Memory B cell (primary cell): ENCODE results near the gene ACAP2.
A peak's percentile ranks its signal among the peaks of the same experiment; 100 is the strongest.
"Not testable (repeated sequence)": the region's sequence is repeated elsewhere in the genome, so short reads cannot be mapped to it uniquely, and the experiment has no call there.

Experiments
- ATAC-seq: fragments of 150-1000 bp; cut with Tn5 transposase; 2 replicates; pipeline ENCODE4 v1.10.0; 2021; ENCODE audit warnings: low read depth, mild to moderate bottlenecking, moderate library complexity
- DNase-seq, 2 donors: peaks; one replicate each; pipeline ENCODE4 v3.0.0; 2022; ENCODE audit warnings: low spot score in 2 of 2
- H3K27ac Mint-ChIP-seq: one replicate; pipeline ENCODE4 v1.8.0; 2022; ENCODE audit warnings: mild to moderate bottlenecking, moderate library complexity, mixed read lengths
- H3K27me3 Mint-ChIP-seq: one replicate; pipeline ENCODE4 v1.8.0; 2022; ENCODE audit warnings: mixed read lengths
- H3K36me3 Mint-ChIP-seq: one replicate; pipeline ENCODE4 v1.8.0; 2022; ENCODE audit warnings: mild to moderate bottlenecking, mixed read lengths
- H3K4me1 Mint-ChIP-seq: one replicate; pipeline ENCODE4 v1.8.0; 2022; ENCODE audit warnings: mixed read lengths
- H3K4me3 Mint-ChIP-seq: one replicate; pipeline ENCODE4 v1.8.0; 2022; ENCODE audit warnings: mild to moderate bottlenecking, moderate library complexity, mixed read lengths
- H3K9me3 Mint-ChIP-seq: one replicate; pipeline ENCODE4 v1.8.0; 2022; ENCODE audit warnings: mixed read lengths

The ACAP2 gene

DNA sequence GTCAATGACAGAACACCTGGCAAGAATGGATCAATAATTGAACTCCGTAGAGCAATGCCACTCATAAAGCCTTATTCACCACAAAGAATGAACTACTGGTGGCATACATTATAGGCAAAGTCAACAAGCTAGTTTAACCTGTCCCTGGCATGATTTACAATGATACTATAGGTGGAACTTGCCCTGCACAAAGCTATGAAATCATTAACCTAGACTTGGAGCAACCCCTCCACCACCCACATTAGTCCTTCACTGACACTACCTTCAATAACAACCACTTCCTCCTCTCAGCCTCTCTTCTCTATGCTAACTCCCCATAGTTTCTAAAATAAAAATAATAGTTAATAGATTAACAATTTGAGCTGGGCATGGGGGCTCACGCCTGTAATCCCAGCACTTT, 54.4 kb downstream of the ACAP2 start:
- no peak overlapping the region for H3K4me3 Mint-ChIP-seq
- DNase-seq = no peak
- no peak overlapping the region for H3K27ac Mint-ChIP-seq
- ATAC-seq = no peak
- H3K4me1 Mint-ChIP-seq = peaks cover 13% of the 10 kb centered on the region
- no peaks in the 10 kb centered on the region for H3K9me3 Mint-ChIP-seq
- peaks cover 7% of the 10 kb centered on the region for H3K36me3 Mint-ChIP-seq
- H3K27me3 Mint-ChIP-seq = no peaks in the 10 kb centered on the region

- Mint-ChIP-seq H3K27me3 (no peaks in the 10 kb centered on the region), H3K36me3 (peaks cover 9% of the 10 kb centered on the region), H3K27ac (no peak overlapping the region), H3K4me1 (peaks cover 15% of the 10 kb centered on the region), H3K9me3 (no peaks in the 10 kb centered on the region), H3K4me3 (no peak overlapping the region)
- ATAC-seq = no peak
- no peak for DNase-seq
Measured at GRCh38 chr3:195386739-195387138, 56.1 kb downstream of the ACAP2 start.

GRCh38 chr3:195385526-195385925, 57.3 kb downstream of the ACAP2 start:
- H3K27me3 Mint-ChIP-seq = no peaks in the 10 kb centered on the region
- H3K27ac Mint-ChIP-seq = peak overlapping the region; percentile 51
- ATAC-seq (no peak), DNase-seq (no peak)
- no peaks in the 10 kb centered on the region for H3K9me3 Mint-ChIP-seq
- H3K4me1 Mint-ChIP-seq = peaks cover 19% of the 10 kb centered on the region
- peaks cover 18% of the 10 kb centered on the region for H3K36me3 Mint-ChIP-seq
- no peak overlapping the region for H3K4me3 Mint-ChIP-seq

DNA sequence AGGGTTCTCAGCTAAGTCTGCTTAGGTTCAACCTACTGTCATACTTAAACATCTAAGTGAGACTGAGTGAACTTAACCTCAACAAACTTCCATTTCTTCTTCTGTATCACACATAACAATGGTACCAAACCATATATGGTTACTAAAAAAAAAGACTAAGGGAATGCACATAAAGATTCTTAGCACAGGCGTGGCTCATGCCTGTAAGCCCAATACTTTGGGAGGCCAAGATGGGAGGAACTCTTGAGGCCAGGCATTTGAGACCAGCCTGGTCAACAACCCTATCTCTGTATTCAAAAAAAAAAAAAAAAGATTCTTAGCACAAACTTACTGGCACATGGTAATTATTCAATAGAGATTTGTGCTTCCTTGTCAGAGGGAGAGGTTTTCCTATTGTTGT, 57.9 kb downstream of the ACAP2 start:
- H3K9me3 Mint-ChIP-seq = no peaks in the 10 kb centered on the region
- H3K4me1 Mint-ChIP-seq = peaks cover 19% of the 10 kb centered on the region
- H3K36me3 Mint-ChIP-seq = peaks cover 18% of the 10 kb centered on the region
- H3K27ac Mint-ChIP-seq = no peak overlapping the region
- H3K4me3 Mint-ChIP-seq = no peak overlapping the region
- ATAC-seq = no peak
- no peak for DNase-seq
- no peaks in the 10 kb centered on the region for H3K27me3 Mint-ChIP-seq

GRCh38 chr3:195372220-195372619, 70.6 kb downstream of the ACAP2 start:
- peaks cover 14% of the 10 kb centered on the region for H3K4me1 Mint-ChIP-seq
- ATAC-seq (no peak), DNase-seq (no peak)
- H3K36me3 Mint-ChIP-seq = peaks cover 23% of the 10 kb centered on the region
- no peaks in the 10 kb centered on the region for H3K9me3 Mint-ChIP-seq
- no peaks in the 10 kb centered on the region for H3K27me3 Mint-ChIP-seq
- H3K27ac Mint-ChIP-seq = no peak overlapping the region
- no peak overlapping the region for H3K4me3 Mint-ChIP-seq

- peaks cover 28% of the 10 kb centered on the region for H3K4me1 Mint-ChIP-seq
- H3K27me3 Mint-ChIP-seq = no peaks in the 10 kb centered on the region
- H3K9me3 Mint-ChIP-seq = no peaks in the 10 kb centered on the region
- H3K36me3 Mint-ChIP-seq = peaks cover 34% of the 10 kb centered on the region
- DNase-seq (no peak), ATAC-seq (no peak)
- H3K27ac Mint-ChIP-seq = peak overlapping the region; percentile 14
- H3K4me3 Mint-ChIP-seq = no peak overlapping the region
Measured at GRCh38 chr3:195366200-195366925, 76.5 kb downstream of the ACAP2 start.

DNA sequence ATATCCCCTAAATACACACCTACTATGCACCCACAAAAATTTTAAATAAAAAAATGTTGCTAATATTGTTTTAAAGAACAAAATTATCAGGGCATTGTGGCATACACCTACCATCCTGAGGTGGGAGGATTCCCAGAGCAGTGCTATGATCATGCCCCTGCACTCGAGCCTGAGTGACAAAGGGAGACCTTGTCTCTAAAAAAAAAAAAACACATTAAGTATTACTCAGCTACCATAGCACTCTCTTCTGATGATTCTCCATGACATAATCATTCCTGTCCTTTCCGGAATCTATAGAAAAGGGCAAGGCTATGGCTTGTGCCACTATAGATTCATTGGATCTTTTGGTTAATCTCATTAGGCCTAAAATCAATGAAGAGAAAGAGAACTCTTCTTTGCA, 77.4 kb downstream of the ACAP2 start:
- no peaks in the 10 kb centered on the region for H3K27me3 Mint-ChIP-seq
- ATAC-seq = no peak
- no peak overlapping the region for H3K4me3 Mint-ChIP-seq
- no peaks in the 10 kb centered on the region for H3K9me3 Mint-ChIP-seq
- no peak overlapping the region for H3K27ac Mint-ChIP-seq
- DNase-seq = no peak
- H3K36me3 Mint-ChIP-seq = peaks cover 30% of the 10 kb centered on the region
- peaks cover 27% of the 10 kb centered on the region for H3K4me1 Mint-ChIP-seq

GRCh38 chr3:195357797-195358196, 85.0 kb downstream of the ACAP2 start:
- Mint-ChIP-seq H3K4me1 (peaks cover 37% of the 10 kb centered on the region), H3K36me3 (peaks cover 37% of the 10 kb centered on the region)
- not testable (repeated sequence) for H3K9me3 Mint-ChIP-seq, ATAC-seq, DNase-seq, H3K27me3 Mint-ChIP-seq, H3K4me3 Mint-ChIP-seq, H3K27ac Mint-ChIP-seq

- H3K27ac Mint-ChIP-seq = no peak overlapping the region
Measured at GRCh38 chr3:195356151-195357086, 86.4 kb downstream of the ACAP2 start.

DNA sequence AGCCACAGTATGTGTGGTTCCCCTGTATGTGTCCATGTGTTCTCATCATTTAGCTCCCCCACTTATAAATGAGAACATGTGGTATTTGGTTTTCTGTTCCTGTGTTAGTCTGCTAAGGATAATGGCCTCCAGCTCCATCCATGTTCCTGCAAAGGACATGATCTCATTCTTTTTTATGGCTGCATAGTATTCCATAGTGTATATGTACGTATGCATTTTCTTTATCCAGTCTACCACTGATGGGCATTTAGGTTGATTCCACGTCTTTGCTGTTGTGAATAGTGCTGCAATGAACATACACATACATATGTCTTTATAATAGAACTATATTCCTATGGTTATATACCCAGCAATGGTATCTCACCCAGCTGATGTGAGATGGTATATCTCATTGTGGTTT, 88.8 kb downstream of the ACAP2 start:
- ATAC-seq, H3K9me3 Mint-ChIP-seq, DNase-seq, H3K27me3 Mint-ChIP-seq, H3K27ac Mint-ChIP-seq, H3K4me3 Mint-ChIP-seq: not testable (repeated sequence)
- Mint-ChIP-seq H3K4me1 (peaks cover 17% of the 10 kb centered on the region), H3K36me3 (peaks cover 33% of the 10 kb centered on the region)

More at GRCh38 chr3:195356151-195357086, 86.4 kb downstream of the ACAP2 start:
- H3K4me1 Mint-ChIP-seq = peaks cover 27% of the 10 kb centered on the region
- peaks cover 35% of the 10 kb centered on the region for H3K36me3 Mint-ChIP-seq
- no peak for ATAC-seq
- no peak for DNase-seq
- no peaks in the 10 kb centered on the region for H3K27me3 Mint-ChIP-seq
- peaks cover 2% of the 10 kb centered on the region for H3K9me3 Mint-ChIP-seq
- no peak overlapping the region for H3K4me3 Mint-ChIP-seq

- peaks cover 35% of the 10 kb centered on the region for H3K36me3 Mint-ChIP-seq
- H3K27me3 Mint-ChIP-seq = no peaks in the 10 kb centered on the region
- peak overlapping the region; percentile 61 for H3K27ac Mint-ChIP-seq
- H3K4me1 Mint-ChIP-seq = peaks cover 14% of the 10 kb centered on the region
- DNase-seq (no peak), ATAC-seq (no peak)
- H3K9me3 Mint-ChIP-seq = peaks cover 2% of the 10 kb centered on the region
- no peak overlapping the region for H3K4me3 Mint-ChIP-seq
Measured at GRCh38 chr3:195352895-195353488, 89.8 kb downstream of the ACAP2 start.

- Mint-ChIP-seq H3K36me3 (peaks cover 14% of the 10 kb centered on the region), H3K4me1 (peaks cover 10% of the 10 kb centered on the region), H3K27ac (peak overlapping the region; percentile 26), H3K9me3 (no peaks in the 10 kb centered on the region), H3K4me3 (no peak overlapping the region), H3K27me3 (no peaks in the 10 kb centered on the region)
- ATAC-seq (no peak), DNase-seq (no peak)
Measured at GRCh38 chr3:195348426-195349115, 94.2 kb downstream of the ACAP2 start.

GRCh38 chr3:195337747-195338146, 105.1 kb downstream of the ACAP2 start:
- Mint-ChIP-seq H3K4me1 (peaks cover 9% of the 10 kb centered on the region), H3K27ac (peak overlapping the region; percentile 49), H3K4me3 (no peak overlapping the region), H3K27me3 (no peaks in the 10 kb centered on the region), H3K36me3 (peaks cover 27% of the 10 kb centered on the region), H3K9me3 (no peaks in the 10 kb centered on the region)
- DNase-seq = no peak
- ATAC-seq = no peak
